Lower lobe of right lung (tissue), 2 donors: Measurements from ENCODE around the gene LRP6. TPM values are rescaled to one million over a fixed set of nuclear protein-coding genes. Genes with fewer than 3 reads are reported as not detected.

Experiments used
- ATAC-seq, 2 donors: fragments of 200-7000 bp; cut with Tn5 transposase; one replicate each; pipeline ENCODE4 v1.9.1; 2020 to 2022; ENCODE audit warnings: mild to moderate bottlenecking in 2 of 2, moderate library complexity in 2 of 2
- DNase-seq: peaks from one replicate; pipeline ENCODE4 v3.0.0-alpha.2; 2020
- H3K27ac ChIP-seq: fragments of 200-600 bp; one replicate; pipeline ENCODE4 v1.8.0; 2022
- H3K27me3 ChIP-seq: fragments of 200-600 bp; one replicate; pipeline ENCODE4 v1.8.0; 2022; ENCODE audit warnings: low read depth
- H3K36me3 ChIP-seq: fragments of 200-600 bp; one replicate; pipeline ENCODE4 v1.8.0; 2022; ENCODE audit warnings: mild to moderate bottlenecking
- H3K4me1 ChIP-seq: fragments of 200-600 bp; one replicate; pipeline ENCODE4 v1.8.0; 2022
- H3K4me3 ChIP-seq: fragments of 200-600 bp; one replicate; pipeline ENCODE4 v1.8.0; 2022; ENCODE audit warnings: mild to moderate bottlenecking
- H3K9me3 ChIP-seq: fragments of 200-600 bp; one replicate; pipeline ENCODE4 v1.8.0; 2022
- intact Hi-C: fragments of 100-400 bp; cut with DNase I; formaldehyde crosslinking; loops from one replicate; pipeline ENCODE4 v1.11.0; 2022
- total RNA-seq: library from RNA; stranded (reverse); fragmentation: NEBNext Ultra II Directional; extraction: Animal tissue kit (Norgen Biotek cat#: 25700); gene quantifications from one replicate; pipeline ENCODE4 v1.2.1, GENCODE V29; 2021
- TF ChIP-seq, protein P1 (sequence below): fragments of 200-600 bp; IDR thresholded peaks from one replicate; pipeline ENCODE4 v1.8.0; 2022; ENCODE audit warnings: antibody characterized with exemption, mild to moderate bottlenecking
- donor health status: DM: no; HTN: yes; CAD: no; lungs with severe emphysema.

The LRP6 gene
- total RNA-seq, 1 donor from 2014 or later: 47.4 TPM

DNA sequence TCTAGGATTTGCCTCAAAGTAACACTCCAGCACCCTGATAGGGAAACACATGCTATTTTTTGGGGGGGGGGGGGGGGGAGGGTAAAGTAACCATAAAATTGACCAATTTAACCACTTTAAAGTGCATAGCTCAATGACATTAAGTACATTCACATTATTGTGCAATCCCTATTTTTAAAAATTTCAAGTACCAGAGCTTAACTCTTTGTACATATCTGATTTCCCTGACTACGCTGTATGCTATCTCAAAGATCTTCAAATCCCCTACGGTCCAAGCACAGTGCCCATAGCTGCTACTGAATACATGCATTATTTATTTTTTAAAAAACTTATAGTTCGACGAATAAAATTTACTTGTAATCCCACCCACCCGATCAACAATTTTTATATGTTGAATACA is 133.1 kb downstream of the LRP6 start:
- DNase-seq: no peak
- H3K36me3 ChIP-seq: peaks cover 27% of the 10 kb centered on the region
- no peaks in the 10 kb centered on the region for H3K4me1 ChIP-seq
- H3K27me3 ChIP-seq: no peaks in the 10 kb centered on the region
- intact Hi-C loops: no loop called here
- TF ChIP-seq, protein P1, sequence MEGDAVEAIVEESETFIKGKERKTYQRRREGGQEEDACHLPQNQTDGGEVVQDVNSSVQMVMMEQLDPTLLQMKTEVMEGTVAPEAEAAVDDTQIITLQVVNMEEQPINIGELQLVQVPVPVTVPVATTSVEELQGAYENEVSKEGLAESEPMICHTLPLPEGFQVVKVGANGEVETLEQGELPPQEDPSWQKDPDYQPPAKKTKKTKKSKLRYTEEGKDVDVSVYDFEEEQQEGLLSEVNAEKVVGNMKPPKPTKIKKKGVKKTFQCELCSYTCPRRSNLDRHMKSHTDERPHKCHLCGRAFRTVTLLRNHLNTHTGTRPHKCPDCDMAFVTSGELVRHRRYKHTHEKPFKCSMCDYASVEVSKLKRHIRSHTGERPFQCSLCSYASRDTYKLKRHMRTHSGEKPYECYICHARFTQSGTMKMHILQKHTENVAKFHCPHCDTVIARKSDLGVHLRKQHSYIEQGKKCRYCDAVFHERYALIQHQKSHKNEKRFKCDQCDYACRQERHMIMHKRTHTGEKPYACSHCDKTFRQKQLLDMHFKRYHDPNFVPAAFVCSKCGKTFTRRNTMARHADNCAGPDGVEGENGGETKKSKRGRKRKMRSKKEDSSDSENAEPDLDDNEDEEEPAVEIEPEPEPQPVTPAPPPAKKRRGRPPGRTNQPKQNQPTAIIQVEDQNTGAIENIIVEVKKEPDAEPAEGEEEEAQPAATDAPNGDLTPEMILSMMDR: no peak
- no peak overlapping the region for H3K27ac ChIP-seq
- H3K4me3 ChIP-seq: no peak overlapping the region
- no peaks in the 10 kb centered on the region for H3K9me3 ChIP-seq
- ATAC-seq: peak in 1 of 2 donors; percentile 57

GRCh38 chr12:12133259-12133658 is 133.6 kb downstream of the LRP6 start:
- Histone ChIP-seq H3K36me3 (peaks cover 27% of the 10 kb centered on the region), H3K4me3 (no peak overlapping the region), H3K27me3 (no peaks in the 10 kb centered on the region), H3K27ac (no peak overlapping the region), H3K4me1 (no peaks in the 10 kb centered on the region), H3K9me3 (no peaks in the 10 kb centered on the region)
- no peak for ATAC-seq
- TF ChIP-seq, protein P1: no peak
- no peak for DNase-seq
- intact Hi-C loops: no loop called here

- Histone ChIP-seq H3K4me1 (no peaks in the 10 kb centered on the region), H3K9me3 (no peaks in the 10 kb centered on the region), H3K4me3 (no peak overlapping the region), H3K27me3 (no peaks in the 10 kb centered on the region), H3K36me3 (peaks cover 55% of the 10 kb centered on the region), H3K27ac (no peak overlapping the region)
- DNase-seq (no peak), ATAC-seq (no peak)
- intact Hi-C loops: no loop called here
- TF ChIP-seq, protein P1: no peak
These were observed 138.2 kb downstream of the LRP6 start for GRCh38 chr12:12128670-12129069.

DNA sequence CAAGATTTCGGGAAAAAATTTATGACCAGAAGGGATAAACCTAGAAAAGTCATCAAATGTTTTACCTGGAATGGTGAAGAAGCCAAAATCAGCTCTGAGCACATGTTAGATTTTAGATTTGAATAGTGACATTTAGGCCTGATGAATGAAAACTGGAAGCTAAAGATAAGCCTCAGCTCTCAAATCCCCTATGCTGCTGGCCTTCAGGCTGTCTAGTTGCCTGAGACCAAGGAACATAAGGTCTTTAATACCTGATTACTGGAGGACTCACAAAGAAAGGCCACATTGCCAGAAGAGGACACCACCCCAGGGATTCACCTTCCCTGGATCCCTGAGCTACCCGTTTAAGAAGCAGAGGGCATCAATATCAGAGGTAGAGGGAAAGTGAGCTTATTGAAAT is 139.5 kb downstream of the LRP6 start:
- ATAC-seq (no peak), DNase-seq (no peak)
- H3K9me3 ChIP-seq: no peaks in the 10 kb centered on the region
- no peak overlapping the region for H3K4me3 ChIP-seq
- intact Hi-C loops: no loop called here
- peaks cover 64% of the 10 kb centered on the region for H3K36me3 ChIP-seq
- no peak overlapping the region for H3K27ac ChIP-seq
- H3K4me1 ChIP-seq: no peaks in the 10 kb centered on the region
- H3K27me3 ChIP-seq: no peaks in the 10 kb centered on the region
- TF ChIP-seq, protein P1: no peak

GRCh38 chr12:12126551-12126950 is 140.3 kb downstream of the LRP6 start:
- ATAC-seq (no peak), DNase-seq (no peak)
- Histone ChIP-seq H3K36me3 (peaks cover 64% of the 10 kb centered on the region), H3K27ac (no peak overlapping the region), H3K4me1 (no peaks in the 10 kb centered on the region), H3K27me3 (no peaks in the 10 kb centered on the region), H3K9me3 (no peaks in the 10 kb centered on the region), H3K4me3 (no peak overlapping the region)
- intact Hi-C loops: no loop called here
- TF ChIP-seq, protein P1: no peak
